ENCODE measurements around the gene MAP6. TPM values are rescaled to one million over a fixed set of nuclear protein-coding genes. Genes with fewer than 3 reads are reported as not detected.

Gene MAP6
- total RNA-seq, 1 experiment from 2014 or later, result not detected

DNA sequence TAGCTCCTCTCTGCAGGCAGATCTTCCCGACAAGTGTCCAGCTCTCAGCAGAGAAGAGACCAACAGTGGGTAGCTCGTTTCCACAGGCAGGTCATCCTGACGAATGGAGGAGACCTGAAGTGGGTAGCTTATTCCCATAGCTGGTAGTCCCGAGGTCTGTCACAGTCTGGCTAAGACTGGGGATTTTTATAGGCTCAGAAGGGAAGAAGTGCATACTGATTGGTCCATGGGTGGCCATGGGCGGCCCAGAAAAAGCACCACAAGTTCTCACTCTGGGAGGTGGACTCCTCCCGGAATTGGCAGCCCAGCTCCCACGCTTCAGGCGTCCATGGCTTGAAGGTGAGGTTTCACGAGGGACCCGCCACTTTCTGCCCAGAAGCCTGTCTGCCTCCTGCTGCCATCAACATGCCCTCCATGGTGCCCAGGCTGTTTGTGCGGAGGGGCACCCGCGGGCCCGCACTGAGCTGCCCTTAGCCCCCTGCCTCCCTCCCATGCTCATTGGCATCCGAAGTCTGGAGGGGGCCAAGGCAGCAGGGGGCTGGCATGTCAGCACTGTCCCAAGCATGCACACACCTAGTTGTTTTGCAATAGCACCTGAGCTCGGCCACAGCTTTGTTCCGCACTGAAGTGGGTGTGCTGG is 9.9 kb upstream of the MAP6 start:
- Histone ChIP-seq H3K9me2 (ENCODE audit: insufficient read depth) (no peaks in the 10 kb centered on the region), H3K27me3 (ENCODE audit: insufficient read depth, low read length) (peaks cover 4% of the 10 kb centered on the region; the same call in 1 of the 2 replicates), H3K36me3 (ENCODE audit: control insufficient read depth in 1 of 2, insufficient read depth in 2 of 2, low read length in 2 of 2) (no peaks in the 10 kb centered on the region), H3K4me2 (ENCODE audit: low read length) (no peak overlapping the region), H3K9ac (ENCODE audit: low read length) (no peak overlapping the region), H3K9me3 (ENCODE audit: control insufficient read depth in 1 of 2, insufficient read depth in 1 of 2, low read depth in 1 of 2, low read length in 2 of 2) (no peaks in the 10 kb centered on the region), H3K4me1 (ENCODE audit: control insufficient read depth in 1 of 2, insufficient read depth in 2 of 2, low read length in 2 of 2) (no peaks in the 10 kb centered on the region), H3K4me3 (replicated peaks in 1 of 2; ENCODE audit: low read depth in 1 of 2, low read length in 2 of 2) (no peak overlapping the region), H3K27ac (ENCODE audit: low read depth, low read length) (no peak overlapping the region), H4K20me1 (ENCODE audit: insufficient read depth) (no peaks in the 10 kb centered on the region), H2AFZ (ENCODE audit: low read depth, low read length, poor library complexity, severe bottlenecking) (no peak overlapping the region), H3K79me2 (ENCODE audit: insufficient read depth, low read length) (no peaks in the 10 kb centered on the region)
- intact Hi-C loops (cut with micrococcal nuclease), result no loop called here
- no peak for DNase-seq (ENCODE audit: low read depth, low spot score)
- ChIA-PET RAD21 (ENCODE audit: low non-redundant PET in 1 of 2, low total read pairs in 2 of 2, uncharacterized antibody in 2 of 2, unreplicated experiment in 2 of 2) (no interaction called here), POLR2A (no interaction called here), CTCF (interaction anchor here (0.9 kb wide), 1 partner anchor 27 kb away, joined by 3 read pairs; no protein-coding TSS in a partner anchor)
- no peak for TF ChIP-seq SRF (IDR thresholded peaks at IDR 0.05; ENCODE audit: low read depth)
- TF ChIP-seq EGR1 (IDR thresholded peaks at IDR 0.05; ENCODE audit: low read depth), result no peak
- TF ChIP-seq MAX (IDR thresholded peaks at IDR 0.05), result no peak
- no peak for TF ChIP-seq CTCF (IDR thresholded peaks at IDR 0.05 in 2 of 3, conservative IDR thresholded peaks at IDR 0.05 in 1 of 3; ENCODE audit: borderline replicate concordance in 1 of 3, insufficient read depth in 1 of 3, low read depth in 2 of 3, low read length in 2 of 3)
- TF ChIP-seq EZH2 (IDR thresholded peaks at IDR 0.05), result no peak
- TF ChIP-seq CBX3 (IDR thresholded peaks at IDR 0.05; ENCODE audit: low read depth), result no peak
- TF ChIP-seq SIN3A (IDR thresholded peaks at IDR 0.05; ENCODE audit: low read depth), result no peak
- no TSS peak for BruUV-seq (replicated peaks)
- ATAC-seq, result 0 out of 2 replicates have a peak, but pooled peaks have one; percentile 34

DNA sequence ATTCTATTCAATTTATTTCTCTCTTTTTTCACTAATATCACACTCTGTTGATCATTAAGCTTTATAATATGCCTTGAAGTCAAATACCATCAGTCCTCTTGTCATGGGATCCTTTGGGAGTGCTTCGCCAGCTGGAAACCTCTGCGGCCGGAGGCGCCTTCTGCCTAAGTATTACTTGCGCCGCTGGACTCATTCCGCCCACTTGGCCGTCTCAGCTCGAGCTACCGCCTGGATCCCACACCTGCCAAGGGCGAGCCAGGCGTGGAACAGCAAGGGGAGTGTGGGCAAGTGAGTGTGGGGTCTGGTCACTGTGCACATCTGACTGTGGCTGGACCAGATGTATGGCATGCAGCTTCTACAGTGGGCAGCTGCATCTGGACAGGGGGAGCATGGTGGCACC is 9.1 kb upstream of the MAP6 start:
- no peak for ATAC-seq
- no peak for TF ChIP-seq CBX3 (IDR thresholded peaks at IDR 0.05; ENCODE audit: low read depth)
- TF ChIP-seq ZNF274 (IDR thresholded peaks at IDR 0.05; ENCODE audit: low read depth, low read length), result no peak
- no peak for TF ChIP-seq MAX (IDR thresholded peaks at IDR 0.05)
- TF ChIP-seq CTCF (IDR thresholded peaks at IDR 0.05 in 2 of 3, conservative IDR thresholded peaks at IDR 0.05 in 1 of 3; ENCODE audit: borderline replicate concordance in 1 of 3, insufficient read depth in 1 of 3, low read depth in 2 of 3, low read length in 2 of 3), result no peak
- TF ChIP-seq FOSL1 (IDR thresholded peaks at IDR 0.05; ENCODE audit: low read depth), result no peak
- TF ChIP-seq POLR2A (IDR thresholded peaks at IDR 0.05; ENCODE audit: borderline replicate concordance, extremely low read depth, insufficient read depth, insufficient read length), result no peak
- no peak for TF ChIP-seq SIN3A (IDR thresholded peaks at IDR 0.05; ENCODE audit: low read depth)
- TF ChIP-seq, protein P1, sequence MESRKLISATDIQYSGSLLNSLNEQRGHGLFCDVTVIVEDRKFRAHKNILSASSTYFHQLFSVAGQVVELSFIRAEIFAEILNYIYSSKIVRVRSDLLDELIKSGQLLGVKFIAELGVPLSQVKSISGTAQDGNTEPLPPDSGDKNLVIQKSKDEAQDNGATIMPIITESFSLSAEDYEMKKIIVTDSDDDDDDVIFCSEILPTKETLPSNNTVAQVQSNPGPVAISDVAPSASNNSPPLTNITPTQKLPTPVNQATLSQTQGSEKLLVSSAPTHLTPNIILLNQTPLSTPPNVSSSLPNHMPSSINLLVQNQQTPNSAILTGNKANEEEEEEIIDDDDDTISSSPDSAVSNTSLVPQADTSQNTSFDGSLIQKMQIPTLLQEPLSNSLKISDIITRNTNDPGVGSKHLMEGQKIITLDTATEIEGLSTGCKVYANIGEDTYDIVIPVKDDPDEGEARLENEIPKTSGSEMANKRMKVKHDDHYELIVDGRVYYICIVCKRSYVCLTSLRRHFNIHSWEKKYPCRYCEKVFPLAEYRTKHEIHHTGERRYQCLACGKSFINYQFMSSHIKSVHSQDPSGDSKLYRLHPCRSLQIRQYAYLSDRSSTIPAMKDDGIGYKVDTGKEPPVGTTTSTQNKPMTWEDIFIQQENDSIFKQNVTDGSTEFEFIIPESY (IDR thresholded peaks at IDR 0.05; ENCODE audit: extremely low read depth, insufficient replicate concordance, low read length), result no peak
- TF ChIP-seq SRF (IDR thresholded peaks at IDR 0.05; ENCODE audit: low read depth), result no peak

More for the DNA sequence above, 9.1 kb upstream of the MAP6 start:
- intact Hi-C loops (cut with micrococcal nuclease), result no loop called here
- Histone ChIP-seq H3K4me1 (ENCODE audit: control insufficient read depth in 1 of 2, insufficient read depth in 2 of 2, low read length in 2 of 2) (no peaks in the 10 kb centered on the region), H3K79me2 (ENCODE audit: insufficient read depth, low read length) (no peaks in the 10 kb centered on the region), H3K27ac (ENCODE audit: low read depth, low read length) (no peak overlapping the region), H3K9ac (ENCODE audit: low read length) (no peak overlapping the region), H3K4me2 (ENCODE audit: low read length) (no peak overlapping the region), H3K9me2 (ENCODE audit: insufficient read depth) (no peaks in the 10 kb centered on the region), H3K36me3 (ENCODE audit: control insufficient read depth in 1 of 2, insufficient read depth in 2 of 2, low read length in 2 of 2) (no peaks in the 10 kb centered on the region), H3K9me3 (ENCODE audit: control insufficient read depth in 1 of 2, insufficient read depth in 1 of 2, low read depth in 1 of 2, low read length in 2 of 2) (no peaks in the 10 kb centered on the region), H3K4me3 (replicated peaks in 1 of 2; ENCODE audit: low read depth in 1 of 2, low read length in 2 of 2) (no peak overlapping the region), H2AFZ (ENCODE audit: low read depth, low read length, poor library complexity, severe bottlenecking) (no peak overlapping the region), H4K20me1 (ENCODE audit: insufficient read depth) (no peaks in the 10 kb centered on the region), H3K27me3 (ENCODE audit: insufficient read depth, low read length) (peaks cover 4% of the 10 kb centered on the region; the same call in 1 of the 2 replicates)
- ChIA-PET POLR2A (no interaction called here), RAD21 (ENCODE audit: low non-redundant PET in 1 of 2, low total read pairs in 2 of 2, uncharacterized antibody in 2 of 2, unreplicated experiment in 2 of 2) (interaction anchor here in 1 of 2 experiments (0.7 kb wide), 1 partner anchor 52 kb away, joined by 9 read pairs; no protein-coding TSS in a partner anchor), CTCF (interaction anchor here (0.9 kb wide), 1 partner anchor 28 kb away, joined by 3 read pairs; no protein-coding TSS in a partner anchor)
- BruUV-seq (replicated peaks), result no TSS peak
- no peak for DNase-seq (ENCODE audit: low read depth, low spot score)
